ENCODE measurements around the gene BRME1. TPM values are rescaled to one million over a fixed set of nuclear protein-coding genes. Genes with fewer than 3 reads are reported as not detected.

The BRME1 gene
- total RNA-seq, 4 donors from 2014 or later: 2.3 to 11.8 (median 5.7) TPM

GRCh38 chr19:13881251-13881691, 24.6 kb downstream of the BRME1 start:
- DNase-seq (ENCODE audit: low spot score in 2 of 2): no peak
- no peak overlapping the region for H3K4me3 ChIP-seq (ENCODE audit: low read depth, poor library complexity, severe bottlenecking)
- TF ChIP-seq CTCF (IDR thresholded peaks at IDR 0.05) (no peak), POLR2A (IDR thresholded peaks at IDR 0.05) (no peak)
- intact Hi-C loops (cut with DNase I; ENCODE audit: low total_unique reads): no loop called here
- WGBS, 2 donors: 52 to 59% methylated on average over 12 of the region's 12 CpGs

GRCh38 chr19:13880059-13881043, 25.6 kb downstream of the BRME1 start:
- no peak for TF ChIP-seq POLR2A (IDR thresholded peaks at IDR 0.05)
- TF ChIP-seq CTCF (IDR thresholded peaks at IDR 0.05): peak in 2 of 3 donors; percentile 28 to 98
- intact Hi-C loops (cut with DNase I; ENCODE audit: low total_unique reads): no loop called here
- DNase-seq (ENCODE audit: low spot score in 2 of 2): peak; percentile 97 to 100
- no peak overlapping the region for H3K4me3 ChIP-seq (ENCODE audit: low read depth, poor library complexity, severe bottlenecking)
- WGBS, 2 donors: 7 to 14% methylated on average over 21 to 32 of the region's 34 CpGs

GRCh38 chr19:13877303-13877702, 28.6 kb downstream of the BRME1 start:
- no peak overlapping the region for H3K4me3 ChIP-seq (ENCODE audit: low read depth, poor library complexity, severe bottlenecking)
- intact Hi-C loops (cut with DNase I; ENCODE audit: low total_unique reads): no loop called here
- TF ChIP-seq CTCF (IDR thresholded peaks at IDR 0.05): no peak
- no peak for TF ChIP-seq POLR2A (IDR thresholded peaks at IDR 0.05)
- WGBS, 2 donors: 81 to 90% methylated on average over 10 to 26 of the region's 27 CpGs
- DNase-seq (ENCODE audit: low spot score in 2 of 2): no peak

- DNase-seq (ENCODE audit: low spot score in 2 of 2): no peak
- no peak for TF ChIP-seq CTCF (IDR thresholded peaks at IDR 0.05)
- no peak for TF ChIP-seq POLR2A (IDR thresholded peaks at IDR 0.05)
- H3K4me3 ChIP-seq (ENCODE audit: low read depth, poor library complexity, severe bottlenecking): no peak within 1 kb of the TSS
- intact Hi-C loops (cut with DNase I; ENCODE audit: low total_unique reads): no loop called here
- 53 to 71% methylated on average over 5 of the region's 5 CpGs for WGBS, 2 donors
Measured at GRCh38 chr19:13876834-13877233, 29.1 kb downstream of the BRME1 start, which contains the start of gene NANOS3. Gene NANOS3, plus strand, starts transcription at chr19:13877134. Its CDS starts 115 bp downstream, at chr19:13877249.

DNA sequence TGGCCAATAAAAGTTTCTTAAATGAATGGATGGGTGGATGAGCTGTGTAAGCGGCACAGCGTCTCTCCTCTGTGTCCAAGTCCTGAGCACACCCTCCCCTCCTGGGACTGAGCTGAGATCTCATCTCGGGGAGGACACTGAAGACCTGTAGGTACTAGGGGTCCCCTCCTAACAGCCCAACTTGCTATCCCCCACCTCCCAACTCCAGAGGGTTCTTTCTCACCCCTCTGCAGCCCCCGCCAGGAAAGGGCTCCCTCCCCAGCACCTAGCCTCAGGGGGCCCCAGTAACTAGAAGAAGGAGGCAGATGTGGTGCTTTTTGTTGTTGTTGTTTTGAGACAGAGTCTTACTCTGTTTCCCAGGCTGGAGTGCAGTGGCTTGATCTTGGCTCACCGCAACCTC, 30.1 kb downstream of the BRME1 start:
- no peak for TF ChIP-seq CTCF (IDR thresholded peaks at IDR 0.05)
- no peak for TF ChIP-seq POLR2A (IDR thresholded peaks at IDR 0.05)
- 89 to 97% methylated on average over 5 of the region's 5 CpGs for WGBS, 2 donors
- no peak for DNase-seq (ENCODE audit: low spot score in 2 of 2)
- intact Hi-C loops (cut with DNase I; ENCODE audit: low total_unique reads): no loop called here
- H3K4me3 ChIP-seq (ENCODE audit: low read depth, poor library complexity, severe bottlenecking): no peak overlapping the region

Measured in lower leg skin (tissue), 4 donors.